H9 (cell line): ENCODE results near the gene SCFD1. TPM values are rescaled to one million over a fixed set of nuclear protein-coding genes. Genes with fewer than 3 reads are reported as not detected.

ENCODE experiments used
- DNase-seq: peaks from one replicate; pipeline ENCODE4 v3.0.0-alpha.2; 2017
- H2AFZ ChIP-seq: one replicate; pipeline ENCODE4 v1.6.1; 2013; ENCODE audit warnings: mild to moderate bottlenecking, low read length, control low read depth, moderate library complexity
- H2AK5ac ChIP-seq: 2 replicates; pipeline ENCODE4 v1.6.1; 2013; ENCODE audit warnings: low read length, control low read depth, mixed read lengths; ENCODE audit not compliant: insufficient read length
- H2BK120ac ChIP-seq: one replicate; pipeline ENCODE4 v1.6.1; 2013; ENCODE audit warnings: low read depth, mild to moderate bottlenecking, low read length, control low read depth, inconsistent platforms; ENCODE audit not compliant: poor library complexity, severe bottlenecking
- H2BK12ac ChIP-seq: 2 replicates; pipeline ENCODE4 v1.6.1; 2013; ENCODE audit warnings: low read length, control low read depth, mixed read lengths, low read depth; ENCODE audit not compliant: insufficient read length
- H2BK15ac ChIP-seq: 2 replicates; pipeline ENCODE4 v1.6.1; 2013; ENCODE audit warnings: low read depth, low read length, control low read depth
- H2BK20ac ChIP-seq: one replicate; pipeline ENCODE4 v1.6.1; 2013; ENCODE audit warnings: low read depth, mild to moderate bottlenecking, low read length, control low read depth, inconsistent platforms; ENCODE audit not compliant: poor library complexity, severe bottlenecking
- H2BK5ac ChIP-seq: 2 replicates; pipeline ENCODE4 v1.6.1; 2013; ENCODE audit warnings: low read length, control low read depth, mixed read lengths; ENCODE audit not compliant: insufficient read length
- H3K14ac ChIP-seq: 2 replicates; pipeline ENCODE4 v1.6.1; 2013; ENCODE audit warnings: low read length, control low read depth; ENCODE audit not compliant: insufficient read depth
- H3K18ac ChIP-seq: 2 replicates; pipeline ENCODE4 v1.6.1; 2013; ENCODE audit warnings: low read depth, mild to moderate bottlenecking, mixed read lengths, low read length, control low read depth; ENCODE audit not compliant: insufficient read length
- H3K23ac ChIP-seq: 2 replicates; pipeline ENCODE4 v1.6.1; 2013; ENCODE audit warnings: low read length, control low read depth, mixed read lengths, low read depth; ENCODE audit not compliant: insufficient read length
- H3K23me2 ChIP-seq: 2 replicates; pipeline ENCODE4 v1.6.1; 2013; ENCODE audit warnings: low read depth, mild to moderate bottlenecking, mixed read lengths, low read length, control low read depth; ENCODE audit not compliant: insufficient read length, poor library complexity, severe bottlenecking
- H3K27ac ChIP-seq: 2 replicates; pipeline ENCODE4 v1.5.1; 2013; ENCODE audit warnings: low read length, control low read depth, mixed read lengths, low read depth; ENCODE audit not compliant: insufficient read length
- H3K27me3 ChIP-seq: 2 replicates; pipeline ENCODE4 v1.6.1; 2013; ENCODE audit warnings: low read length, control low read depth, inconsistent platforms; ENCODE audit not compliant: insufficient read depth
- H3K4ac ChIP-seq: 2 replicates; pipeline ENCODE4 v1.6.1; 2013; ENCODE audit warnings: low read depth, mild to moderate bottlenecking, control low read depth, inconsistent platforms, low read length, moderate library complexity
- H3K4me1 ChIP-seq: 2 replicates; pipeline ENCODE4 v1.6.1; 2013; ENCODE audit warnings: low read length, control low read depth, inconsistent platforms; ENCODE audit not compliant: insufficient read depth
- H3K4me2 ChIP-seq: 2 replicates; pipeline ENCODE4 v1.6.1; 2013; ENCODE audit warnings: low read length, control low read depth, mixed read lengths; ENCODE audit not compliant: insufficient read length, insufficient read depth
- H3K56ac ChIP-seq: 2 replicates; pipeline ENCODE4 v1.6.1; 2013; ENCODE audit warnings: low read depth, mild to moderate bottlenecking, mixed read lengths, low read length, control low read depth; ENCODE audit not compliant: insufficient read length
- H3K79me1 ChIP-seq: 2 replicates; pipeline ENCODE4 v1.6.1; 2013; ENCODE audit warnings: low read depth, mild to moderate bottlenecking, moderate library complexity, low read length, control low read depth, inconsistent platforms; ENCODE audit not compliant: insufficient read depth, poor library complexity, severe bottlenecking
- H3K79me2 ChIP-seq: 2 replicates; pipeline ENCODE4 v1.6.1; 2013; ENCODE audit warnings: low read length, control low read depth, inconsistent platforms; ENCODE audit not compliant: insufficient read depth
- H3K9ac ChIP-seq: 2 replicates; pipeline ENCODE4 v1.6.1; 2013; ENCODE audit warnings: low read length, control low read depth, mixed read lengths; ENCODE audit not compliant: insufficient read length; ENCODE audit errors: extremely low read depth
- H3K9me3 ChIP-seq: one replicate; pipeline ENCODE4 v1.6.1; 2013; ENCODE audit warnings: low read depth, low read length, inconsistent platforms; ENCODE audit not compliant: control insufficient read depth
- H3T11ph ChIP-seq: one replicate; pipeline ENCODE4 v1.6.1; 2013; ENCODE audit warnings: mild to moderate bottlenecking, low read length, control low read depth, inconsistent platforms
- H4K20me1 ChIP-seq: one replicate; pipeline ENCODE4 v1.6.1; 2013; ENCODE audit not compliant: control insufficient read depth, insufficient read length, insufficient read depth
- H4K5ac ChIP-seq: 2 replicates; pipeline ENCODE4 v1.6.1; 2013; ENCODE audit warnings: low read depth, mild to moderate bottlenecking, mixed read lengths, low read length, control low read depth; ENCODE audit not compliant: insufficient read length
- H4K8ac ChIP-seq: replicated peaks from 2 replicates; pipeline ENCODE4 v1.6.1; 2013; ENCODE audit warnings: low read length, control low read depth, mixed read lengths, low read depth; ENCODE audit not compliant: insufficient read length
- H4K91ac ChIP-seq: 2 replicates; pipeline ENCODE4 v1.6.1; 2013; ENCODE audit warnings: low read depth, mild to moderate bottlenecking, moderate library complexity, mixed read lengths, low read length, control low read depth; ENCODE audit not compliant: insufficient read length
- H3K27ac Mint-ChIP-seq, 3 experiments: 2 replicates in 2 of 3; 3 replicates in 1 of 3; pipeline ENCODE4 v1.8.0; 2020 to 2021; ENCODE audit warnings: mixed read lengths in 3 of 3, mild to moderate bottlenecking in 1 of 3, moderate library complexity in 1 of 3
- H3K27me3 Mint-ChIP-seq: 2 replicates; pipeline ENCODE4 v1.8.0; 2021; ENCODE audit warnings: low read depth, mild to moderate bottlenecking, moderate library complexity, mixed read lengths
- H3K36me3 Mint-ChIP-seq, 3 experiments: 2 replicates in 2 of 3; 3 replicates in 1 of 3; pipeline ENCODE4 v1.8.0; 2020 to 2021; ENCODE audit warnings: low read depth in 3 of 3, mixed read lengths in 3 of 3; ENCODE audit not compliant: insufficient read depth in 1 of 3
- H3K4me1 Mint-ChIP-seq, 2 experiments: 2 replicates each; pipeline ENCODE4 v1.8.0; 2020; ENCODE audit warnings: mixed read lengths in 2 of 2
- H3K4me3 Mint-ChIP-seq, 2 experiments: 2 replicates in 1 of 2; 3 replicates in 1 of 2; pipeline ENCODE4 v1.8.0; 2020 to 2021; ENCODE audit warnings: mild to moderate bottlenecking in 2 of 2, mixed read lengths in 2 of 2, moderate library complexity in 1 of 2
- H3K9me3 Mint-ChIP-seq, 2 experiments: 2 replicates in 1 of 2; 3 replicates in 1 of 2; pipeline ENCODE4 v1.8.0; 2020; ENCODE audit warnings: mild to moderate bottlenecking in 2 of 2, mixed read lengths in 2 of 2, moderate library complexity in 1 of 2
- CTCF ChIP-seq: fragments of 200-600 bp; sonication (generic); conservative IDR thresholded peaks from 3 replicates; pipeline ENCODE4 v1.8.0; 2021; ENCODE audit warnings: antibody characterized with exemption, mild to moderate bottlenecking
- WGBS: extraction: QIAGEN DNeasy Blood & Tissue Kit; methylation state at CpG from one replicate; pipeline ENCODE4 v1.1.7; 2013; ENCODE audit warnings: missing lambda C conversion rate, low lambda C conversion rate, mixed read lengths; ENCODE audit not compliant: insufficient read length; ENCODE audit errors: extremely low coverage; 5-methylcytosine and 5-hydroxymethylcytosine counted together
- total RNA-seq: library from RNA; stranded (reverse); gene quantifications from 2 replicates; pipeline ENCODE4 v1.2.1, GENCODE V29; 2021

SCFD1 gene
- total RNA-seq, 1 experiment from 2014 or later, result 85.2 TPM

- no peak overlapping the region for H2BK120ac ChIP-seq
- H2BK20ac ChIP-seq, result no peak overlapping the region
- H3K4me2 ChIP-seq, result no peak overlapping the region
- no peak for TF ChIP-seq CTCF
- H3K4me3 Mint-ChIP-seq, result no peak overlapping the region
- H2AK5ac ChIP-seq, result no peak overlapping the region
- no CpG with 5 or more reads among the region's 2 CpGs for WGBS
- no peak overlapping the region for H3K18ac ChIP-seq
- H3K79me1 ChIP-seq, result peaks cover 2% of the 10 kb centered on the region
- H3K4me1 ChIP-seq, result no peaks in the 10 kb centered on the region
- H3K9me3 ChIP-seq, result no peaks in the 10 kb centered on the region
- peaks cover 32 to 42% (median 33%) of the 10 kb centered on the region in 3 experiments for H3K36me3 Mint-ChIP-seq
- no peak overlapping the region for H3K23ac ChIP-seq
- peaks cover 3% of the 10 kb centered on the region for H4K20me1 ChIP-seq
- no peak overlapping the region for H3K9ac ChIP-seq
- H4K5ac ChIP-seq, result no peak overlapping the region
- H3K14ac ChIP-seq, result no peak overlapping the region
- H3K9me3 Mint-ChIP-seq, result peaks cover 19 to 24% of the 10 kb centered on the region in 2 experiments
- H3K23me2 ChIP-seq, result no peaks in the 10 kb centered on the region
- no peak for DNase-seq
- H2BK12ac ChIP-seq, result no peak overlapping the region
- no peak overlapping the region for H3K27ac Mint-ChIP-seq
- no peak overlapping the region for H3T11ph ChIP-seq
- no peak overlapping the region for H4K8ac ChIP-seq
- H3K4ac ChIP-seq, result no peak overlapping the region
- H3K79me2 ChIP-seq, result peaks cover 30% of the 10 kb centered on the region
- no peaks in the 10 kb centered on the region; the same call in 1 of the 2 replicates for H3K27me3 Mint-ChIP-seq
- no peaks in the 10 kb centered on the region for H3K27me3 ChIP-seq
- no peak overlapping the region for H2AFZ ChIP-seq
- no peak overlapping the region for H2BK5ac ChIP-seq
- H3K56ac ChIP-seq, result no peak overlapping the region
- H3K27ac ChIP-seq, result no peak overlapping the region
- H3K4me1 Mint-ChIP-seq, result peaks cover 10 to 14% of the 10 kb centered on the region in 2 experiments
- H4K91ac ChIP-seq, result no peak overlapping the region
- no peak overlapping the region for H2BK15ac ChIP-seq
These were observed 41.4 kb upstream of the SCFD1 start for GRCh38 chr14:30580616-30581282.
